ENCODE data around the gene ARID2.

ARID2 gene

GRCh38 chr12:45946435-45946834 is 216.9 kb downstream of the ARID2 start:
- no peak for DNase-seq

GRCh38 chr12:45948546-45948945 is 219.0 kb downstream of the ARID2 start:
- no peak for DNase-seq

Measured in eye (tissue), 1 donor.